ENCODE measurements around the gene PPM1M.
"Not testable (repeated sequence)": the region's sequence is repeated elsewhere in the genome, so short reads cannot be mapped to it uniquely, and the experiment has no call there.

PPM1M gene

DNA sequence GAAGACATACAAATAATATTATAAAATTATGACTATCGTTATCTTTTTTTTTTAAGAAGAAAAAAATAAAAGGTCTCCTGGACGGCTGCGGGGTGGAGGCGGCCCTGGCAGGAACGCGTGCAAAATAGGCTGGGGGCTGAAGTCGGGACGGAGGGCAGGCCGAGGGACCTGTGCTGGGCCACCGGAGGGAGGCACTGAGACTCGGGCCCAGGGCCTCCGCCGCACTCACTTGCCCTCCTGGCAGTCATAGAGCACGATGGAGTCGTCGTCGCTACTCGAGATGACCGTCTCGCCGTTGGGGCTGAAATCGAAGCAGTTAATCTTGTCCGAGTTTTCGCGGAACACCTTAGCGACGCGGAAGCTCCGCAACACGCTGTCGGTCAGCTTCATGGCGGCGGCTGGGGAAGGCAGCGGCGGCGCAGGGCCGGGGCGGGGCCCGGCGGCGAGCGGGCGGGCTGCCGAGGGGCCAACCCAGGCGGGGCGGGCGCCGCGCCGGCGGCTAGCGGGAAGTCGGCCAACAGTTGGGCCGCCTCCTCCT is 32.5 kb downstream of the PPM1M start:
- Mint-ChIP-seq H3K27me3 (no peaks in the 10 kb centered on the region), H3K4me3 (peak overlapping the region; percentile 91), H3K4me1 (ENCODE audit: low read depth) (peaks cover 69% of the 10 kb centered on the region), H3K27ac (peak overlapping the region; percentile 91), H3K9me3 (no peaks in the 10 kb centered on the region), H3K36me3 (ENCODE audit: low read depth) (peaks cover 72% of the 10 kb centered on the region)
- intact Hi-C loops (cut with micrococcal nuclease), result loop anchor here (1.0 to 5.0 kb wide), 2 partner anchors 9 to 41 kb away; partner anchors contain the start of genes GLYCTK and TWF2

- H3K27ac Mint-ChIP-seq, result peak within 1 kb of the TSS; percentile 91
- peaks cover 64% of the 10 kb centered on the region for H3K4me1 Mint-ChIP-seq (ENCODE audit: low read depth)
- H3K36me3 Mint-ChIP-seq (ENCODE audit: low read depth), result peaks cover 69% of the 10 kb centered on the region
- intact Hi-C loops (cut with micrococcal nuclease), result loop anchor here (1.0 to 5.0 kb wide), 2 partner anchors 9 to 41 kb away; partner anchors contain the start of genes GLYCTK and TWF2
- no peaks in the 10 kb centered on the region for H3K9me3 Mint-ChIP-seq
- no peaks in the 10 kb centered on the region for H3K27me3 Mint-ChIP-seq
- H3K4me3 Mint-ChIP-seq, result peak within 1 kb of the TSS; percentile 91
These were observed 33.0 kb downstream of the PPM1M start, which contains the start of gene WDR82 for GRCh38 chr3:52278510-52279069. WDR82 (minus strand) TSS chr3:52278649; CDS start chr3:52278361, 288 bp downstream.

GRCh38 chr3:52279596-52279995 is 34.0 kb downstream of the PPM1M start:
- Mint-ChIP-seq H3K4me3 (no peak overlapping the region), H3K27ac (peak overlapping the region; percentile 91), H3K4me1 (ENCODE audit: low read depth) (peaks cover 54% of the 10 kb centered on the region), H3K36me3 (ENCODE audit: low read depth) (peaks cover 69% of the 10 kb centered on the region), H3K27me3 (no peaks in the 10 kb centered on the region), H3K9me3 (no peaks in the 10 kb centered on the region)
- intact Hi-C loops (cut with micrococcal nuclease), result loop anchor here (5.0 kb wide), 1 partner anchor 42 kb away; the partner anchor contains the start of gene TWF2

DNA sequence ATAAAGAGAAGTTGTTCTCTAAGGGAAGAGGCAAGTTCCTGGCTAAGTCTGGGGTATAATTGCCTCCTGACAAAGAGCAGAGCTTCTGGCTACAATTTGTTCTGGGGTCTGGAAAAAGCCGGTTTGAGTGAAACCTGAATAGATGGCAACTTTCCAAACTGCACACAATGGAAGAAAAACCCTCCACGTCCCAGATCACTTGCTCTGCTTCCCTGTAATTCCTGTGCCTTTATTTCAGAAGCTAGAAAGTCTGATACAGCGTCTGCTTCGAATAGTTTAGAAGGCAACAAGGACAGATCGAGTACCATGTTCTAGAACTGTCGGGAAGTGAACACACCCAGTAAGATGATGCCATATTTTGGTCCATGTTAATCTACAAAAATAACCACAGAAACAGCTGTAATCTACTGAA is 34.5 kb downstream of the PPM1M start:
- Mint-ChIP-seq H3K9me3 (no peaks in the 10 kb centered on the region), H3K4me1 (ENCODE audit: low read depth) (peaks cover 49% of the 10 kb centered on the region), H3K36me3 (ENCODE audit: low read depth) (peaks cover 66% of the 10 kb centered on the region), H3K27me3 (no peaks in the 10 kb centered on the region), H3K4me3 (no peak overlapping the region), H3K27ac (peak overlapping the region; percentile 91)
- intact Hi-C loops (cut with micrococcal nuclease), result no loop called here

DNA sequence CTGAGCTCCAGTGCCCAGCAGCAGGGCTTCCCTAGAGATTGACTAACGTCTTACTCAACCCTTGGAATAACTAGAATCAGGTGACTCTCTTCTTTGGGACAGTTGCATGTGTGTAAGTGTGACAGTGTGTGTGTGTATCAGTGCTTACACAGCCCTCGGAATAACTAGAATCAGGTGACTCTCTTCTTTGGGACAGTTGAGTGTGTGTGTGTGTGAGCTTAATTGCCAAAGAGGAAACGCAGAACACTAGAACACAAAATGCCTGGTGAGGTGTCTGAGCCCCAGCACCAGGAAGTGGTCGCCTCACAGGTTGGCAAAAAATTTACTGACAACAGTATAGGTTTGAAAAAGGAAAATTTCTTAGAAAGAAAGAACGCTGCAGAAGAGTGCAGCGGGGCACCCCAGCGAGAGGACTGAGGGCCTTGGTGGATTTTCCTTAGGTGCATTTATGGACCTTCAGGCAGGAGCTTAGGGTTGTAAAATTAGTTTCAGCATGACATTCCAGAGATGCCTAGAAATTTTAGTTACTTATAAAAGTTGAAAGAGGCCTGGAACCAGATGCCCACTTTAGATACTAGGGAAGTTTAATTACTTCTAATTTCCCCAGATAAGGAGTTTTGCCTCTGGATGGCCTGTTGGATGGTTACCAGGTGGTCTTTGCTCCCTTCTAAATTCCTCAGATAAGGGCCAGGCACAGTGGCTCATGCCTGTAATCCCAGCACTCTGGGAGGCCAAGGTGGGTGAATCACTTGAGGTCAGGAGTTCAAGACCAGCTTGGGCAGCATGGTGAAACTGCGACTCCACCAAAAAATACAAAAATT is 36.6 kb downstream of the PPM1M start:
- no peaks in the 10 kb centered on the region for H3K9me3 Mint-ChIP-seq
- H3K36me3 Mint-ChIP-seq (ENCODE audit: low read depth), result peaks cover 46% of the 10 kb centered on the region
- H3K4me3 Mint-ChIP-seq, result no peak overlapping the region
- no peaks in the 10 kb centered on the region for H3K27me3 Mint-ChIP-seq
- intact Hi-C loops (cut with micrococcal nuclease), result no loop called here
- H3K27ac Mint-ChIP-seq, result no peak overlapping the region
- peaks cover 35% of the 10 kb centered on the region for H3K4me1 Mint-ChIP-seq (ENCODE audit: low read depth)

- Mint-ChIP-seq H3K27me3 (no peaks in the 10 kb centered on the region), H3K36me3 (ENCODE audit: low read depth) (peaks cover 44% of the 10 kb centered on the region), H3K9me3 (no peaks in the 10 kb centered on the region), H3K4me3 (no peak overlapping the region), H3K27ac (no peak overlapping the region), H3K4me1 (ENCODE audit: low read depth) (peaks cover 31% of the 10 kb centered on the region)
- intact Hi-C loops (cut with micrococcal nuclease), result no loop called here
These were observed 37.7 kb downstream of the PPM1M start for GRCh38 chr3:52283306-52283705.

DNA sequence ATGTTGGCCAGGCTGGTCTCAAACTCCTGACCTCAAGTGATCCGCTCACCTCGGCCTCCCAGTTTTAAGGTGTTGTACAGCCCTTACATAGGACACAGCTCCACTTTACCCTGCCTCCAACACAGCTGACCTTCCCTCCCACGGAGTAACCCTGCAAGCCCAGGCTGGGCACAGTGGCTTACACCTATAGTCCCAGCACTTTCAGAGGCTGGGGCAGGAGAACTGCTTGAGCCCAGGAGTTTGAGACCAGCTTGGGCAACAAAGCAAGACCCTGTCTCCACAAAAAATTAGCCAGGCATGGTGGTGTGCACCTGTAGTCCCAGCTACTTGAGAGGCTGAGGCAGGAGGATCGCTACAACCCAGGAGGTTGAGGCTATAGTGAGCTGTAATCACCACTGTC is 38.5 kb downstream of the PPM1M start:
- H3K27ac Mint-ChIP-seq; H3K9me3 Mint-ChIP-seq; H3K4me3 Mint-ChIP-seq; intact Hi-C loops (cut with micrococcal nuclease); H3K27me3 Mint-ChIP-seq: not testable (repeated sequence)
- peaks cover 37% of the 10 kb centered on the region for H3K36me3 Mint-ChIP-seq (ENCODE audit: low read depth)
- peaks cover 30% of the 10 kb centered on the region for H3K4me1 Mint-ChIP-seq (ENCODE audit: low read depth)

GRCh38 chr3:52286777-52287110 is 41.2 kb downstream of the PPM1M start:
- Mint-ChIP-seq H3K9me3 (no peaks in the 10 kb centered on the region), H3K36me3 (ENCODE audit: low read depth) (peaks cover 43% of the 10 kb centered on the region)
- intact Hi-C loops (cut with micrococcal nuclease), result loop anchor here (1.0 to 2.0 kb wide), 2 partner anchors 8 to 42 kb away; partner anchors contain the start of genes PPM1M and WDR82

DNA sequence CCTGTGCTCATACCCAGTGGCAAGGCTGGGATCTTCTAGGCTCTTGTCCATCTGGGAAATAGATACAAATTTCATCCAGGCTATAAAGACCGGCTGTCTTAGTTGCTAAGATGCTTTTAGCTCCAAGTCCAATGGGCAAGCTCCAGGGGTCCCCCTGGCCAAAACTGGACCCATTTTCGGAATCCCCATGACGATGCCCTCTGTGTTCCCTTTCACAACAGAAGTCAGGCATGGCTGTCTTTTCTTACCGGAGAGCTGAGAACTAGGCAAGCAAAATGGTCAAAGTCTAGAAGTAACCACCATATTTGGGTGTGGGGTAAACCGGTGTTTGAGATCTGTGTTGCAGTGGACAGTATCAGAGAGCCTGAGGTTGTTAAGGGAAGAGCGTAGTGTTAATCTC is 43.1 kb downstream of the PPM1M start:
- H3K4me1 Mint-ChIP-seq (ENCODE audit: low read depth), result peaks cover 23% of the 10 kb centered on the region
- peak overlapping the region; percentile 97 for H3K4me3 Mint-ChIP-seq
- no peaks in the 10 kb centered on the region for H3K27me3 Mint-ChIP-seq
- H3K27ac Mint-ChIP-seq, result peak overlapping the region; percentile 99
- no peaks in the 10 kb centered on the region for H3K9me3 Mint-ChIP-seq
- intact Hi-C loops (cut with micrococcal nuclease), result no loop called here
- H3K36me3 Mint-ChIP-seq (ENCODE audit: low read depth), result peaks cover 55% of the 10 kb centered on the region

More at GRCh38 chr3:52286777-52287110, 41.2 kb downstream of the PPM1M start:
- H3K27me3 Mint-ChIP-seq, result no peaks in the 10 kb centered on the region
- H3K4me3 Mint-ChIP-seq, result peak overlapping the region; percentile 97
- H3K4me1 Mint-ChIP-seq (ENCODE audit: low read depth), result peaks cover 23% of the 10 kb centered on the region
- peak overlapping the region; percentile 99 for H3K27ac Mint-ChIP-seq

DNA sequence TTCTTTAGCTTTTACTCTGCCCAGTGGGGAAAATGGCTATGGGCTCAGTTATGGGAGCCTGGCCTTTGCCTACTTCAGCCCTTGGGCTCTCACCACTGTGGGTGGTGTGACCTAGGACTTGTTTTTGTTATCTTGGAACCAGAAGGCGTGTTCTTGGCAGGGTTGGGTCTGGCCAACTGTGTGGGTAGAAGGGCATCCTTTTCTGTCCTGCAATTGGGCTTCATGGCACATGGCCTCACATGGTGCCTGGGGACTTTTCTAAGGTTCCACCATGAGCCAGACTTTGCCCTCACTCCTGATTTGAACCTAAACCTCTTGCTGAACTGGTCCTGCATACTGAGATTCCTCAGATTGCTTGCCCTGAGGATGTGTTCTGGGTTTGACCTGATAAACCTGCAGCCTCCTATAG is 43.8 kb downstream of the PPM1M start:
- H3K27me3 Mint-ChIP-seq, result no peaks in the 10 kb centered on the region
- intact Hi-C loops (cut with micrococcal nuclease), result no loop called here
- peaks cover 55% of the 10 kb centered on the region for H3K36me3 Mint-ChIP-seq (ENCODE audit: low read depth)
- no peak overlapping the region for H3K27ac Mint-ChIP-seq
- H3K4me1 Mint-ChIP-seq (ENCODE audit: low read depth), result peaks cover 23% of the 10 kb centered on the region
- H3K9me3 Mint-ChIP-seq, result no peaks in the 10 kb centered on the region
- H3K4me3 Mint-ChIP-seq, result no peak overlapping the region

- H3K4me1 Mint-ChIP-seq (ENCODE audit: low read depth), result peaks cover 23% of the 10 kb centered on the region
- no peaks in the 10 kb centered on the region for H3K9me3 Mint-ChIP-seq
- no peaks in the 10 kb centered on the region for H3K27me3 Mint-ChIP-seq
- intact Hi-C loops (cut with micrococcal nuclease), result no loop called here
- H3K4me3 Mint-ChIP-seq, result no peak overlapping the region
- peaks cover 57% of the 10 kb centered on the region for H3K36me3 Mint-ChIP-seq (ENCODE audit: low read depth)
- no peak overlapping the region for H3K27ac Mint-ChIP-seq
These were observed 44.4 kb downstream of the PPM1M start for GRCh38 chr3:52289747-52290595.

DNA sequence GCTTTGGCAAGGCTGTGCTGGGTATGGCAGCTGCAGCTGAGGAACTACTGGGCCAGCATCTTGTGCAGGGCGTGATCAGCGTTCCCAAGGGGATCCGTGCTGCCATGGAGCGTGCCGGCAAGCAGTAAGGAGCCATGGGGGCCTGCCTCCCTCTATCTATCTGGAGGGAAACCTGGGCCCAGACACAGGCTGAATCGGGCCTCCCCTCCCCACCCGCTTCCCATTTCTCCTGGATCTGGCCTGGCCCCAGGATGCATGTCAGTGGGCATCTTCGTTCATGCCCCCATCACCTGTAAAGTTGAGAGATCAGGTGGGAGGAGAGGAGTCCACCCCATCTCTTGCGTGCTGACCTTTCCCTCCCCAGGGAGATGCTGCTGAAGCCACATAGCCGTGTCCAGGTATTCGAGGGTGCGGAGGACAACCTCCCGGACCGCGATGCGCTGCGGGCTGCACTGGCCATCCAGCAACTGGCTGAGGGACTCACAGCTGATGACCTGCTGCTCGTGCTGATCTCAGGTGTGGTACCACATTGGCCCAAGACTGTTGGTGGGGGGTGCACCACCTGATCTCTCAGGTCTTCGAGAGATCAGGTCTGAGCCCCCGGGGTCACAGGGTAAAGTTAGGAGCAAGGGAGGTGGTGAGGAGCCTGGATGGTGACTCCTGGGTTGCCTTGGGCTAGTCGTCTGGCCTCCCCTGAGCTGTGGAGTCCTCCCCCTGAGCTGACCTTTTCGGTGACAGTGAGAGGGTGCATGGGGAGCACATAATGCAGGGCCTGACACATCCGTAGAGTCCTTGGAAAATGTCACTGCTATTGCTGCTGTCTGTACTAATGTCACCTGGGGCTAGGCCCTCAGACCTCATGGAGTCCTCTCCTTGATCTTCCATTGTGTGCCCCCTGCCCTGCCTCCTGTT is 45.3 kb downstream of the PPM1M start:
- Mint-ChIP-seq H3K9me3 (no peaks in the 10 kb centered on the region), H3K4me1 (ENCODE audit: low read depth) (peaks cover 26% of the 10 kb centered on the region), H3K4me3 (no peak overlapping the region), H3K36me3 (ENCODE audit: low read depth) (peaks cover 65% of the 10 kb centered on the region), H3K27me3 (no peaks in the 10 kb centered on the region), H3K27ac (no peak overlapping the region)
- intact Hi-C loops (cut with micrococcal nuclease), result loop anchor here (1.0 kb wide), 1 partner anchor 48 kb away; no protein-coding TSS in a partner anchor

All from dendritic cell treated with granulocyte-macrophage colony-stimulating factor and Interleukin-4, amounts not matched to agents 40 ng/mL and 50 ng/mL, for 4 days (primary cell).